ENCODE data around the gene TECTB.

Gene TECTB

GRCh38 chr10:112261281-112261822 is 21.8 kb upstream of the TECTB start (continued):
- no peak for TF ChIP-seq ZNF704 (tag by site-specific recombination; IDR thresholded peaks at IDR 0.05)
- TF ChIP-seq HIC1 (tag by site-specific recombination; IDR thresholded peaks at IDR 0.05) = no peak
- no peak for TF ChIP-seq REPIN1 (tag by site-specific recombination; IDR thresholded peaks at IDR 0.05; ENCODE audit: low read depth)

- Histone ChIP-seq H3K27ac (ENCODE audit: extremely low read depth, low read depth, low read length) (no peak overlapping the region), H3K9me3 (ENCODE audit: control insufficient read depth, insufficient read depth, low read depth, low read length) (no peaks in the 10 kb centered on the region), H3K4me3 (ENCODE audit: low read depth, low read length) (no peak overlapping the region), H3K36me3 (ENCODE audit: control insufficient read depth in 2 of 2, insufficient read depth in 1 of 2, low read length in 2 of 2) (no peaks in the 10 kb centered on the region), H3K4me1 (ENCODE audit: control insufficient read depth, insufficient read depth, low read length) (no peaks in the 10 kb centered on the region)
- ChIA-PET POLR2A (no interaction called here), CTCF (interaction anchor here (0.6 kb wide), 1 partner anchor 126 kb away, joined by 3 read pairs; no protein-coding TSS in a partner anchor)
- TF ChIP-seq GLI2 (tag by site-specific recombination; IDR thresholded peaks at IDR 0.05; ENCODE audit: borderline replicate concordance, low read depth) (no peak), PRDM2 (tag by site-specific recombination; IDR thresholded peaks at IDR 0.05; ENCODE audit: borderline replicate concordance) (no peak), ELK4 (IDR thresholded peaks at IDR 0.05; ENCODE audit: borderline replicate concordance, low read depth, low read length) (no peak), ZNF18 (tag by site-specific recombination; IDR thresholded peaks at IDR 0.05) (no peak), ZNF416 (tag by site-specific recombination; IDR thresholded peaks at IDR 0.05) (no peak), ZNF510 (tag by site-specific recombination; IDR thresholded peaks at IDR 0.05; ENCODE audit: insufficient replicate concordance) (no peak), ZNF248 (tag by site-specific recombination; IDR thresholded peaks at IDR 0.05) (no peak), REPIN1 (tag by site-specific recombination; IDR thresholded peaks at IDR 0.05; ENCODE audit: low read depth) (no peak), ZNF221 (tag by site-specific recombination; IDR thresholded peaks at IDR 0.05; ENCODE audit: borderline replicate concordance) (no peak), ZNF37A (tag by site-specific recombination; IDR thresholded peaks at IDR 0.05) (no peak), ZIC2 (tag by site-specific recombination; IDR thresholded peaks at IDR 0.05) (no peak), ZNF426 (tag by site-specific recombination; IDR thresholded peaks at IDR 0.05) (no peak), ZFP37 (tag by site-specific recombination; IDR thresholded peaks at IDR 0.05) (no peak), INSM2 (tag by site-specific recombination; IDR thresholded peaks at IDR 0.05) (no peak), ZNF146 (tag by site-specific recombination; IDR thresholded peaks at IDR 0.05) (no peak), KLF1 (tag by site-specific recombination; IDR thresholded peaks at IDR 0.05) (no peak)
Measured at GRCh38 chr10:112262546-112262945, 20.7 kb upstream of the TECTB start.

Data from HEK293 (cell line).